ENCODE results near the gene PCBD2.
"Not testable (repeated sequence)": the region's sequence is repeated elsewhere in the genome, so short reads cannot be mapped to it uniquely, and the experiment has no call there.

Gene PCBD2

DNA sequence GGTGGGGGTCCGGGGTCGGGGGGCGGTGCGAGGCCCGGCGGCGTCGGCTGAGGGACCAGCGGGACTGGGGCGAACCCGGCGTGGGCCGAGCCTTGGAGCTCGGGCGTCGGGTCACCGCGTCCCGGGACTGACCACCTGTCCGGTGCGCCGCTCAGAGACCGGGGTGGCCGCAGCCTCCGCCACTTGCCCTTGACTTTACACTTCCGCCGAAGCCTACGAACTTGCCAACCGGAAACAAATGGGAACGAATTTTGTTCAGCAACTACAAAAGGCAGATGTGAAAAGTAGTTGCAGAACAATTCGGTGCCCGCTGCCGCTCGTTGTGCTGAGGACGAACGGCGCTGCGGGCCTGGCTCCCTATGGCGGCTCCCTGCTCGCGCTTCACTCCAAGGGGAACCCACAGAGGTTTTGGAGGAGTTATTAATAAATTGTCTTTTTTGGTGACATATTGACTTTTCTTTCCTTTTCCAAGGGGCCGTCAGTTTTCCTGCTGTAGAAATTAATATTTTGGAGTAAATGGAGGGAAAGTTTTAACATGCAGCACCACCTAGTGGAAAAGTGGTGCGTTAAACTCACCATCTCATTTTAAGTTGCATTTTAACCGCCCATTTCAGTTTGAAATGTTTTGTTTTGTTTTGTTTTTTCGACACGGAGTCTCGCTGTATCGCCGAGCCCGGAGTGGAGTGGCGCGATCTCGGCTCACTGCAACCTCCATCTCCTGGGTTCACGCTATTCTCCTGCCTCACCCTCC is 490 bp downstream of the PCBD2 start:
- in situ Hi-C loops (cut with MboI; ENCODE audit: low sequenced_read_pairs) = no loop called here

DNA sequence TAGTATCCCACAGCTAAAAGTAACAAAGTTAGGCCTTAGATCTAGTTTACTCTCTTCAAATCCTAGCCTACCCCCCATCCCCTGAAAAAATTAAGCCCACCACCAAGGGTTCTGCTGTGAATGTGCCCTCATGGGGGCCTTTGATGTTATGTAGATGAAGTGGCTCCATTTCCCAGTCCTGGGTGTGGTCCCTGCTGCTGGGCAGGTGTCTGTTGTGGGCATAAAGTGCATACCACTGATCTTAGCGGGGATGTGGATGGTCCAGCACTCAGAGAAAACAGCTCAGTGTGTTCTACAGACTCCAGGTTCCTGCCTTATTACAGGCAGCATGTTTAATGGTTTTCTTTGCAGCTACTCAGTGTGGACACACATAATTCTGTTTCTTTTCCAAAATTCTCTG is 1.9 kb downstream of the PCBD2 start:
- in situ Hi-C loops (cut with MboI; ENCODE audit: low sequenced_read_pairs) = no loop called here

DNA sequence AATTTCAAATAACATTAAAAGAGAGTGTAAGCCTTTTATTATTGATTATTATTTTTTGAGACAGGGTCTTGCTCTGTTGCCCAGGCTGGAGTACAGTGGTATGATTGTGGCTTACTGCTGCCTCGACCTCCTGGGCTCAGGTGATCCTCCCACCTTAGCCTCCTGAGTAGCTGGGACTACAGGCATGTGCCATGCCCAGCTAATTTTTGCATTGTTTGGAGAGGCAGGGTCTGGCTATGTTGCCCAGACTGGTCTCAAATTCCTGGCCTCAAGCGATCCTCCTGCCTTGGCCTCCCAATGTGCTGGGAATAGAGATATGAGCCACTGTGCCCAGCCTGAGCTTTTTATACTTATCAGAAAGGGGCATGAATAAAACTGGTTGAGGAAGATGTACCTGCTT is 5.8 kb downstream of the PCBD2 start:
- in situ Hi-C loops (cut with MboI; ENCODE audit: low sequenced_read_pairs) = not testable (repeated sequence)

DNA sequence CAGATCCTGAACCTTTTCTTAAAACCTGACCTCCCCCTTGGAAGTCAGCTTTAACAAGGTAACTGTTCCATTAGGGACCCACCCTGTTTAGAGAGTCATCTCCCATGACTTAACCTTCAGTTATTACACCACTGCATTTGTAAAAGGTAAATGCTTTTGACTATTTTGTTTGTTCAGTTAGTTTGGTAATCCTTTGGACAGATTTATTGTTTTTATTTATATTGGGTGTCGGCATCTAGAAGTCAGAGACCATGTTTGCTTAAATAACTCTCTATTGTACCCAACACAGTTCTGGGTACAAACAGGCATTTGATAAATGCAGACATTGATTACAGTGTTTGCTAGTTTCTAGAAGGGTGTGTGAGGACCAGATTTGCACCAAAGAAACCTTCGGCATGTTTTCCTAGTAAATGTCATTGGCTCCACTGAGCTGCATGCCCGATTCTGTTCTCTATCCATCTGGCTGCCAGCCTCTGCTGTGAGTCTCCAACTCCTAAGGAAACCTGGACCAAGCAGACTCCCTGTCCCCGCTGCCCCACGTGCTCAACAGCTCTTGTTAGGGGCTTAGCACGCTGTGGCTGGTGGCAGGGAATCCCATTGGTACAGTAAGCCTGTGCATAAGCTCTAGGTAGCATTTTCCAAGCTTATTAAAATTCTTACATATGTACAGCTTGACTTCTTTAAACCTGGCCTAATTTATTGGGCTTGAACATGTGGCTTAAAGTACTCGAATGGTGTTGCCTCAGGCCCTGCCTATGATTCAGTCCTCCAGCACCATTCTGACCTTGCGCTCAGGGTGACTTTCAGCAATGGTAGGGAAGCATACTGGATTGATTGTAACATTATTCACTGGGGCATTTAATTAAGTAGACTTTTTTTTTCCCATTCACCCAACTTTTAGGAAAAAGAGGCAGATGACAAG is 6.6 kb downstream of the PCBD2 start:
- in situ Hi-C loops (cut with MboI; ENCODE audit: low sequenced_read_pairs) = no loop called here

DNA sequence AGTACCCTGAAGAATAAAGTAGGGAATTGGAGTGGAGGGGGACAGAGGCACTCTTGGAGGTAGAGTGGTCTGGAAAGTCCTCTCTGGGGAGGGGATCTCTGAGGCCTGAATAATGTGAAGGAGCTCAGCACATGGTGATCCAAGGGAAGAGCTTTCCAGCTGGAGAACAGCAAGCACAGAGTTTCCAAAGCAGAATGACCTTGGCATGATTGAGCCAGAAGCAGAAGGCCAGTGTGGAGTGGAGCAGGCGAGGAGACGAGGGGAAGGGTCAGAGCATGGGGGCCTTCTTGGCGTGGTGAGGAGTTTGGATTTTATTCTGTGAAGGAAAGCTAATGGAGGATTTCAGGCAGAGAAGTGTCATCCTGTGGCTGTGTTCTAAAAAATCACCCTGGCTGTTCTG is 8.3 kb downstream of the PCBD2 start:
- in situ Hi-C loops (cut with MboI; ENCODE audit: low sequenced_read_pairs) = no loop called here

DNA sequence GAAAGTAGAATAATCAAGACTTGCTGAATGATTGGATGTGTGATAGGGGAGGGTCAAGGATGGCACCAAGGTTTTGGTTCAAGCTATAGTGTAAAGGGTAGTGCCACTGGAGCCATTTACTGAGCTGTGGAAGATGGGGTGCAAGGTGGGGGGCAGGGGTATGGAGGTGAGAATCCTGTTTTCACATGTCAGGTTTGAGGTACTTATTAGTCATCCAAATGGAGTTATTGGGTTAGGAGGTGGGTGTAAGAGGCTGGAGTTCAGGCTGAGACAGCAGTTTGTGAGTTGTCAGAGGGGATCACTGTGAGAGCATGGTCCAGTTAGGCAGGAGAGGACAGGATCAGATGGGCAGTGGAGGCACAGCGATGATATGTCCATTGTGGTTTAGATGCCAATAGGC is 8.9 kb downstream of the PCBD2 start:
- in situ Hi-C loops (cut with MboI; ENCODE audit: low sequenced_read_pairs) = no loop called here

DNA sequence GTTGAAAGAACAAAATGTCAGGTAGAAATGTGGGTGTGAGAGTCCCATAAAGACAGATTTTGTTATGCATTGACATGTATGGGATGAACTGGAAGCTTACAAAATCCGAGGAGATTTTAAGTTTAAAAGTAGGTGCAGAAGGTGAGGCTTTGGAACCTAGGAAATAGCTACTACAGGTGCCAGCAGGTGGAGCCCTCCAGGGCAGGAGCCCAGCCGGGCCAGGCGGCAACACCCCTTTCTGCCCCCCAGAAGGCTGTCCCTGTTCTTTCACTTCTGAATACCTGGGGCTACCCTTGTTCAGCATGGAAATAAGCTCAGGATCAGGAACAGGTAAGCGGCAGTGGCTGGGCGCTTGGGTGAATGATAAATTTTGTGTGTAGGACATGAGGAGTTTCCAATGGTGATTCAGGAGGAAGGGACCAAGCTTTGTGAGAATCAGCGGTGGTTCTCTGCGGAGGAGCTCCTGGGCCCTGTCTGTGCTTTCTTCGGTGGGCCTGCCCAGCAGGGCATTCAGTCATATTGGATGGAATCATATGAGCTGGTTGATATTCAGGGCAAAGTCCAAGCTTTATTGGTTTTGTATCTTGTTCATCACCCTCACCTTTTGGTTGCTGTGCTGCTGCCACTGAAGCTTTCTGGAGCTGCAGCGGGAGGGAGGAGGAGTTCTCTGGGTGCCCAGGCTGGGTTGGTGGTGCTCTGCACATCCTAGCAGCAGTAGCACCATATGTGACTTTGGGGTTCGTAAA is 12.3 kb downstream of the PCBD2 start:
- in situ Hi-C loops (cut with MboI; ENCODE audit: low sequenced_read_pairs) = no loop called here

DNA sequence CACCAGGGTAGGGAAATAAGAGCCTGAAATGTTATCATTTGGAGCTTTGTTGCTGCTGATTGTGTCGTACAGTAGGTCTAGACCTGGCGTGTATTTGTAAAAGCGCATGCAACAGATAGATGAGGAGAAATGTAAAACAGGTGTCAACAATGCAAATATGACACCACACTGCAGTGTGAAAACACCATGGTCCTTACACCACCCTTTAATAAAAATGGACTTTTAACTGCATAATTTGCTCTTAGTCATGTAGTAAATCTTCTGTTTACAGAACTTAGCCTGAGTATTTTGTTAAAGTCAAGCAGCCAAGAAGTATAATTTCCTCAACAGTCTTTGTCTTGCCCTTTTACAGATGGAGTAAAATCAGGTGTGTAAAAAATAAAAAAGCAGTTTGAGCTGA is 13.9 kb downstream of the PCBD2 start:
- in situ Hi-C loops (cut with MboI; ENCODE audit: low sequenced_read_pairs) = no loop called here

DNA sequence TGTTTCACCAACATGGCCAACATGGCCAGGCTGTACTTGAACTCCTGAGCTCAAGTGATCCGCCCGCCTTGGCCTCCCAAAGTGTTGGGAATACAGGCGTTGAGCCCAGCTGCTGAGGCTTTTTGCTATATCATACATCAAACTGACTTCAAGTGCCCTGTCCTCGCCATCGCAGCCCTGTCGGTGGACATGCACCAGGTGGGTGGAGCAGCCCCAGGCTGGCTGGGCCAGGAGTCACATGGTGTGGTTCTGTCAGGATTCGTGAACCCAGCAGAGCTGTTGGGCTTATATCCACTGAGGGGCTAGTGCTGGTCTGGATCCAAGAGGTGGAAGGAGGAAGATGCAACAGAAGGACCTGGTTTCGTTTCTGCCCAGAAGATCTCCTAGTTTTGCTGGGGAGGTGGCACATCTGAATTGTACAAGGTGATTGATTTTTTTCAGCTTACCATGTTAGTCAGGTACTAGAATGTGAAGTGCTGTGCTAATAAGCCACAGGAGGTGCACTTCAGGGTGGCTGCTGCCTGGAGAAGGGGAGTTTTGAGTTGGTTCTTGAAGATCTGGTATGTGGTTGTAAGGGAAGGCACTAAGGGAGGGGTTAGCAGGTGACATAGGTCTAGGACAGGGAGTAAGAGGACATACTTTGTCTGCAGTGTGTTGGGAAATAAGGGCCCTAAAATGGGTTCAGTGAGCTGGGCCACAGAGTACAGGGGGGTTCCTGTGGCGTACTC is 16.1 kb downstream of the PCBD2 start:
- in situ Hi-C loops (cut with MboI; ENCODE audit: low sequenced_read_pairs) = no loop called here

DNA sequence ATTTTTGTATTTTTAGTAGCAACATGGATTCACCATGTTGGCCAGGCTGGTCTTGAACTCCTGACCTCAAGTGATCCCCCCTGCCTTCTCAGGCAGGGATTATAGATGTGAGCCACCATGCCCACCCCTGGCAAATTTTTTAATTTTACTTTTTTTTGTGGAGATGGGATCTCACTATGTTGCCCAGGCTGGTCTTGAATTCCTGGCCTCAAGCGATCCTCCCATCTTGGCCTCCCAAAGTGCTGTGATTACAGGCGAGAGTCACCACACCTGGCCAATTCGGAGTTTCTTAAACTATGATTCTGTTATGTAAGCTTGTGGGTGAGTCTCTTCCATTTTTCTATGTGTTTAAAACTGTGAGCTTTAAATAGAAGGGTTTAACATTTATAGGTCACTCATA is 27.6 kb downstream of the PCBD2 start:
- in situ Hi-C loops (cut with MboI; ENCODE audit: low sequenced_read_pairs) = no loop called here

DNA sequence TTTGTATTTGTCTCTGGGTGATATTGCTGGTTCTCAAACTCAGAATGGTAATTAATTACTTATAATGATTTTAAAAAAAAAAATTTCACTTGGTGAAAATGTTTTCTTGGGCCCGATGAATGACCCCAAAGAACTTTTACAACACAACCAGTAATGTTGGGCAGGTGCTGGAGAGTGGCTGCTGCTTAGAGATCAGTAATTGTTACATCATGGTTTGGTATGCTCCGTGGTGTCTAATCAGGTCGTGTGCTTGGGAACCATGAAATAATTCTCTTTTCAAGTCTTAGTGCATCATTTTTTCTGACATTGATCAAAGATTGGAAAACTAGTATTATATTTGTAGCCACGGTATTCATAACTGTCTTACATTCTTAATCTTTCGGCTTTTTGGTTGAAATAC is 29.3 kb downstream of the PCBD2 start:
- in situ Hi-C loops (cut with MboI; ENCODE audit: low sequenced_read_pairs) = no loop called here

DNA sequence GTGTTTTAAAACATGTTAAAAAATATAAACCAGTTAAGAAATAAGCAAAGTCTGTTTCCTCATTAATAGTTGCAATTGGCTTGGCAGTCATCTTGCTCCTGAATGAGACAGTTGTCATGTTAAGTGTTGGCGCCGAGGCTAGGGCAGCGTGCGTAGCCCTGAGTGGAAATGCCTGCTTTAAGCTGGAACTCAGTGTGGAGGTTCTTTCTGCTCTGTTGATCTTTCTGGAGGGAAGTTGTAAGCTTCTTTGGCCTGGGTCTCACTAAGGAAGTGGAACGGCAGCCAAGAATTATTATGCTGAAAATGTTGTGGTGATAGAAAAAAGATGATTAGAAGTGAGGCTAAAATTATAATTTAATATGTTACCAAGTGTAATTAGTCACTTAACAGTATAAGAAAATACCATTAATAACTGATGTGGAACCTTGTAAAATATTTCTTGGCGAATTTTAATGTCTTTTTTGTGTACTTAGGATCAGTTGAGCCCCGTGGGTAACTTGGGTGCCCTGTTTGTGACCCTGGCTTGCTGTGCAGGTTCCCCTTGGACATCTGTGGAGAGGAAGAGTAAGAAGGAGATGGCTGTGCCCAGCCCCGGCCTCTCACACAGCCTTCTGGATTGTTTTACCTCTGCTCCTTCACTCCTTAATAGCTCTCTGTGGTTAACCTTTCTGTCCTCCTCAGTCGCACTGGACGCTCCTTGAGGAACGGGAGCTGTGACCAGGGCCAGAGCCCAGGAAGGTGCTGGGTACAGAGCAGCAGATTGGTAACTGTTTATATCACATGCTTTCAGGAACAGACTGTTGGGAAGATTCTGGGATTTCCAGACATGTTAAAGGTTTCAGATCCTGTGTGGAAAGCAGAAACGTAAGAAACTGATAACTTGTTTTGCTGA is 31.0 kb downstream of the PCBD2 start:
- in situ Hi-C loops (cut with MboI; ENCODE audit: low sequenced_read_pairs) = no loop called here

DNA sequence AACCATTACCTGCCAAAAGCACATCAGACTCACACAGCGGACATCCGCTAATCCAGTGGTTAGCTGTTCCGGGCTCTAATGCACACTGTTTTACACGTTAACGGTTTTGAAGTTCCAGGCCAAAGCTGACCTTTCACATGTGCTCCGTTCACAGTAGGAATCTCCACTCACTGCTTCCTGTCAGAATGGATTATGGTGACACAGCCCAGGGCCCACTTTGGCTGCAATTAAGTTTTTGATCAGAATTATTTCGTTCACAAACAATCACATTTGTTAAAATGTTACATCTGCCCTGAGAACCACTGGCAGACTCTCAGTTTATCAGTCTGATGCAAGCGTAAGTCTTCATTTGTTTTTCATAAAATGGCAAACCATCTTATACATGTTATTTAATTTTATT is 32.6 kb downstream of the PCBD2 start:
- in situ Hi-C loops (cut with MboI; ENCODE audit: low sequenced_read_pairs) = no loop called here

DNA sequence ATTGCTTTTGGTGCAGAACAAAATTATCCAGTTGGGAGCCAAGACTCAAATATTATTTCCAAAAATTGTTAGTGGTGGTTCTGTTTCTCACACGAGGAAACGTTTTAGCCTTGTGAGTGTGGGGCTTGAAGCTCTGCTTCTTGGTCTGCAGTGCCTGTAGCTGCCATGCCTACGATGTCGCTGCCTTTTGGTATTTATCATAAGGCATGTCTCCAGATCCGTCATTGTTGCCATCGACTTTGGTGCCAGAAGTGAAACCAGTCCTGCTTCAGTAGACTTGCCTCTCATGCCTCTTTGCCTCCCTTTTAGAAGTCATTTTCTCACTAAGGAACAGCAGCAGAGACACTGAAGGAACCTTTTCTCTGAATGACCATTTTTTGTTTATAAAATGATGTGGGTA is 33.1 kb downstream of the PCBD2 start:
- in situ Hi-C loops (cut with MboI; ENCODE audit: low sequenced_read_pairs) = no loop called here

DNA sequence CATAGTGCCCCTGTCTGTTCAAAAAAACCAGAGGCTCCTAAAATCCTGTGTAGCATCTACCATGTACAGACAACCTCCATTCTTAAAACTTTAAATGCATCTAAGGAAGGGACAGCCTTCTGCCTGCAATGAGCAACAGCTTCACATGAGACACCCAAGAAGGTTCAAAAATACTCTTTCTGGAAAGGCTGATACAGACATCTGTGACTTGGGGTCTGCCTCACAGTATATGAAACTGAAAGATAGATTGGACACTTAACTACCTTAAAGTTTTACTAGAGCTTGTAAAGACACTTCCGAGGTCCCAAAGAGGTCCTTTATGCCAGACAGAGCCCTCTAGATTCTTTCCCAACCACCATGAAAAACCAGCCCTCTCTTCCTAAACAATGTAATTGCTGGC is 34.6 kb downstream of the PCBD2 start:
- in situ Hi-C loops (cut with MboI; ENCODE audit: low sequenced_read_pairs) = no loop called here

DNA sequence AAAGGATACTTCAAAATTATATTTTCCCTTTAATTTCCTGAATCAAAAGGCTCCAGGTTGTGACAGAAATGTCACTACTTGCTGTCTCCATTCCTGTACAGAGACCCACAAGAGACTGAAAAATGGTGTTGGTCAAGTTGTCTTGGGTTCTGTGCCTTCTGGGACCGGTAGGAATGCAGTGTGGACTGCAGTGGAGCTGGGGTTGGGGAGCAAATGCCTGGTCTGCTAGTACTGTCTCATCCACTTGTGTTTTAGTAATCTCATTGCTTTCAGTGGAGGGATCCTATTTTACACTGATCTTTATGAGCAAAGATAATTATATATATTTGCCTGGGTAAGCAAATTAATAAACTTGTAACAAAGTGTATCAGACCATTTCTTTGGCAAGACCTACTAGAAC is 38.6 kb downstream of the PCBD2 start:
- in situ Hi-C loops (cut with MboI; ENCODE audit: low sequenced_read_pairs) = no loop called here

DNA sequence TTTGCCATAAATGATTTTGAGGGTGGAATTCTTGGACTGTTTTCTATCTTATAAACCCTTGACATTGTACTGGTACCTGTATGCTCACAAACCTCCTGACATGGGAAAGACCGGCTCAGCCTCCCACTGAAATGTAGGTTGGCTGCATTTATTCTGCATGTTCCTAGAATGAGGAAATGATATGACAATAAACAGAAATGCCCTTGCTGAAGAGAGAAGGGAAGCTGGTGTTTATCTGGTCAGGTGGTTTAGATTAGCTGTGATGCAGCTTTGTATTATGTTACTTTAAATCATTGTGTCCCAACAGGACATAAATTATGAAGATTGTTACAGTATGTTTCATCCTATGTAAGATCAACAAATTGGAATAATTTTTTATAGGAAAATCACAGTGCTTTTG is 39.7 kb downstream of the PCBD2 start:
- in situ Hi-C loops (cut with MboI; ENCODE audit: low sequenced_read_pairs) = no loop called here

DNA sequence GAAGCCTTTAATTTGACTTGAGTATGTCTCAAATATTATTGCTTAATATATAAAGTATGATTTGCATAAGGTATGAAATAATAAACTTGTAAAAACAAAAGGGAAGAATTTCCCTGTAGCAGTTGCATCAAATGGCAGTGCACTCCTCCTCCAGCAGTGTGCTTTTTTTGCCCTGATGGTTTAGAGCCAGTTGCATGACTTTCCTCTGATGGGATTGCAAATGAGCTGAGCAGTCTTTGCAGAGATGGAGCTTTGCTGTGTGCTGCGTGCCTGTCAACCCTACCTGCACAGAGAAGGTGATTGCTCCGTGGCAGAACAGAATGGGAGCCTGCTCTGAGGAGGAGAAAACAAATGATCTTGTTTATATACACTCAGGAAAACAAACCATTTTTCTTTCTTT is 40.1 kb downstream of the PCBD2 start:
- in situ Hi-C loops (cut with MboI; ENCODE audit: low sequenced_read_pairs) = no loop called here

DNA sequence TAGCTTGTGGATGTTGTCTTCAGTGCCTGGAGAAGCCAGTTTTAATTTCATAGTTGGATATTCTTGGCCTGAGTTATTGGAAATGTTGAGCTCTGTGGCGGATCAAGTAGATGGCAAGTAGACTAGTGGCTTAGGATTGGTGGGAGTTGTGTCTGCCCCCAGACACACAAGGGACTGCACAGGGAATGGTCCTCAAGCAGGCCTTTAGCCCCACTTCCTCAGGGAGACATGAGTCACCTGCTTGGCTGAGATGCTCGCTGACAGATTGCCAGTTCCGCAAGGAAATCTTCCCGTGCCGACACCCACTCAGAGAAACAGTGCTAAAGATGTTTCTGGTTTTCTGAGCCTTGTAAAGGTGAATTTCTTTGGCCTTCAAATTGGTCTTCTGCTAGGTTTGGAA is 44.0 kb downstream of the PCBD2 start:
- in situ Hi-C loops (cut with MboI; ENCODE audit: low sequenced_read_pairs) = no loop called here

DNA sequence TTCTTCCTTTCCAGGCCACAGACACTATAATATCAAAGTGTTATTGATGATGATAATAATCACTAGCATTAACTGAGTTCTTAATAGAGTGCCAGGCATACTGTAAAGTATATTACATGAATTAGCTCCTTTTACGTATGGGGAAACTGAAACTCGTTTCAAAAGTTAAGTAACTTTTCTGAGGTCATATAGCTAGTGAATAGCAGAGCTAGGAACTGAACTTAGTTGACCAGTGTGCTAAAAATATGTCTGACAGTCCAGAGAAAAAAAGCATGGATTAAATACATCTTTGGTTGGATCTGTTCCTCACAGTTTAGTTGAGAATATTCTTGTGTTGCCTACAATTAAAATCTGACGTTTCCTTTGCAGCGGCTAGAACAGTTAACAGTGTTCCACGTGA is 44.4 kb downstream of the PCBD2 start:
- in situ Hi-C loops (cut with MboI; ENCODE audit: low sequenced_read_pairs) = no loop called here
